NCI-H2196 treated with DMSO at 0.1 percent for 48 hours (cell line): Measurements from ENCODE around the gene IFITM2.
"Not testable (repeated sequence)": the region's sequence is repeated elsewhere in the genome, so short reads cannot be mapped to it uniquely, and the experiment has no call there.

Experiments used
- DNase-seq: peaks from one replicate; lab custom pipeline; 2025; ENCODE audit not compliant: unreplicated experiment; lab: John Stamatoyannopoulos, UW

Gene IFITM2

DNA sequence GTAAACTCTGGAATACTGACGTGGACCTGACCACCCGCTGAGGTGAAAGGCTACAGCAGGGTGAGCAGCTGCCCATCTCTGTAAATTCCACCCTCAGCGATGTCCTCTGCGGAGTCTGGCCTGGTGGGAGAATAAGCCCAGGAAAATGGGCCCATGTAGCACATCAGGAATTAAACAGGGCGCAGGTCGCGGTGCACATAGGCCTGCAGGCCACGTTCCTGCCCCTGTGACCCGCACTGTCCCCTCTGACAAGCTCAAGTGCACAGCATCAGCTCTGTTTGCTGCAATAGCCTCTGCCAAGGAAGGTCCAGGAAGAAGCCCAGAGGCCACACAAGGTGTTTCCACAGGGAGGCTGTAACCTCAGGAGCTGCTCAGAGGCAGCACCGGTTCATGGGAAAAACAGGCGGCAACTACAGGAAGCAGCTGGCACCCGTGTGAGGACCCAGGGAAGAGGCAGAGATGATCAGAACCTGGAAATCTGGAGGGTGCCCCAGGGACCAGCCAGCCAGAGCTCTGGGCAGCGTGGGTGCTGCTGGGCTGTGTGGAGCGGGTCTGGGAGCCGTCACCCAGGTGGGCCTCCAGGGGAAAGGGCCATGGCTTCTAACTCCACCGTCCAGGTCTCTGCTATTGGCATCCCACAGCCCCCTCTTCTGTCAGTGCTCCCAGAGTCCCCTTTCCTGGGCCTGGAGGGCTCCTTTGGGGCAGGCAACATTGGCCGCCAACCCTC is 808 bp upstream of the IFITM2 start:
- DNase-seq = no peak

GRCh38 chr11:308740-309665 is 1.4 kb downstream of the IFITM2 start:
- not testable (repeated sequence) for DNase-seq

DNA sequence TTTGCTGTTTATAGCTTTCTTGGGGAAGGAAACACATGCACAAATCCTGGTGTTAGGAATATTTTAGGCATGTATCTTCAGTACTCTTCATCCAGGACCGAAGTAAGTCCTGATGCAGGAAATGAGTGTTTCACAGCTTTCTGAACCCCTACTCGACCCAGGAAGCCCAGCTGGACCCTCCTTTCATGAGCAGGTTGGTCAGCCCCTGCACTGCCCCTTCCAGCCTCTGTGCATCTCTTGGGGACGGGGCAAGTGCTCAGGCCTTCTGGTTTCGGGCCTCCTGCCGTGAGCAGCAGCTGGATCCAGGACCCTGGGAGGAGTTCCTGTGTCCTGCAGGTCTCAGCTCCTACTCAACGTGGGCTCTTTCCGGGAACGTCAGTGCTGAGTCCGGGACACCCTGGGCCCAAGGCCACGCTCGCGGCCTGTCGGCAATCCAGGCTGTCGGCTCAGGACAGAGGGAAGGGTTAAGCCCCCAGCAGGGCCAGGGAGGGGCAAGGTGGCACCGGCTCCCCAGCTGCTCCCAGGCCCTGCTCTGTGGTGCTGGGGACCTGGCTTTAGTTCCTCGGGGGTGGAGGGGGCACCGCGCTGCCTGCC is 2.5 kb downstream of the IFITM2 start:
- DNase-seq = not testable (repeated sequence)

GRCh38 chr11:311013-311748 is 3.6 kb downstream of the IFITM2 start:
- not testable (repeated sequence) for DNase-seq

DNA sequence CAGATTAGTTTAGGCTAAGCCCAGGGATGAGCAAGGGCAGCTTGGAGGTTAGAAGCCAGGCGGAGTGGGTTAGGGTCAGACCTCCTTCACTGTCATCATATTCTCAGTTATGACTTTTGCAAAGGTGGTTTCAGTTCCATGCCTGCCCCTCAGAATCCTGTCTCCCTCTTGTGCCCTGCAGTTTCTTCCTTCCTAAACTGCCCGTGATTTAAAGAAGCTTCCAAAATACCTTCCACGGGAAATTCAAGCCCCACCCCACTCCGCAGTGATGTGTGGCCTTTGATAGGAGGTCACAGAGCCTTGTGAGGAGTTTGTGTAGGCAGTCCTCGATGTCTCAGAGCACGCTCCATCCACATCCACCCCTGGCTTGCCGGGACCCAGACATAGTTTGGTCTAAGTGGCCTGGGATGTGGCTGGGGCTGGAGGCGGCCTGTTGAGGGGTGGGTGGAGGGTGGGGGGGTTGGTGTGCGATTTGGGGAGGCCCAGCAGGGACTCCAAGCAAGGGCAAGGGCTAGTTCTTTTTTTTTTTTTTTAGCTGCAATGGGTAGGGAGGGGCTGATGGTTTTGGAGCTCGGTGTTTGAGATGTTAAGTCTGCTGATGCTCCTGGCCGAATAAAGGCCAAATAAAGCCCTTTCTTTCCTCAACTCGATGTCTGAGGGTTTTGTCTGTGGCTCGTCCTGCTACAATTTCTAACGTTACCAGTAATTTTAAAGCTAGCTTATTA is 4.6 kb downstream of the IFITM2 start:
- no peak for DNase-seq

- no peak for DNase-seq
Observed at GRCh38 chr11:313304-313786, 5.7 kb downstream of the IFITM2 start.

DNA sequence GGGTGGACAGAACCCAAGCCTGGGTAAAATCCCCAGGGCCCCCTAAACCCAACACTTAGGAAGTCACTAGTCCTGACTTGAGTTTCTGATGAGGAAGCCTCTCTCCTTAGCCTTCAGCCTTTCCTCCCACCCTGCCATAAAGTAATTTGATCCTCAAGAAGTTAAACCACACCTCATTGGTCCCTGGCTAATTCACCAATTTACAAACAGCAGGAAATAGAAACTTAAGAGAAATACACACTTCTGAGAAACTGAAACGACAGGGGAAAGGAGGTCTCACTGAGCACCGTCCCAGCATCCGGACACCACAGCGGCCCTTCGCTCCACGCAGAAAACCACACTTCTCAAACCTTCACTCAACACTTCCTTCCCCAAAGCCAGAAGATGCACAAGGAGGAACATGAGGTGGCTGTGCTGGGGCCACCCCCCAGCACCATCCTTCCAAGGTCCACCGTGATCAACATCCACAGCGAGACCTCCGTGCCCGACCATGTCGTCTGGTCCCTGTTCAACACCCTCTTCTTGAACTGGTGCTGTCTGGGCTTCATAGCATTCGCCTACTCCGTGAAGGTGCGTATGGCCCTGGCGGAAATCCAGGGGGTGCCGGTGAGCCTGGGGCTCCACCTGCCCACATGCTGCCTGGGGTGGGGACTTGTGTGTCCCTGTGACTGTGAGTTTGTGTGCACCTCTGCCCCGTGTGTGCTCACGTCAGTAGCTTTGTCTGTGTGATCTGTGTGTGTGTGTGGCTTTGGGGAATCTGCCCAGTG is 6.4 kb downstream of the IFITM2 start, which contains the start of gene IFITM1:
IFITM1 (plus strand) TSS at position 254 of the 767 bp plus-strand sequence; CDS start at position 385, 131 bp downstream.
- DNase-seq = no peak

DNA sequence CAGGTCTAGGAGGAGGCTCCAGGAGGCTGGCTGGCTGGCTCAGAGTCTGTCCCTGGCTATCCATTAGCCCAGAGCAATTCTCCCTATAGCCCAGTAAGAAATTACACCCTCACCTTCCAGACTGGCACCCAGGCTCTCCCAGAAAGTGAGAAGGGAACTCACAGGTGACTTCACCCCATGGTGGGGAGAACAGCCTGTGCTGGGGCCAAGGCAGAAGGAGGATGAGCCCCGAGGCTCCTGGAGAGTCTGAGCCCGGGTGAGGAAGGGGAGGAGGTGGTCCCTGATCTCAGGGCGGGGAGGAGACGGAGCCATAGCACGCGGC is 6.9 kb downstream of the IFITM2 start:
- DNase-seq = not testable (repeated sequence)

DNA sequence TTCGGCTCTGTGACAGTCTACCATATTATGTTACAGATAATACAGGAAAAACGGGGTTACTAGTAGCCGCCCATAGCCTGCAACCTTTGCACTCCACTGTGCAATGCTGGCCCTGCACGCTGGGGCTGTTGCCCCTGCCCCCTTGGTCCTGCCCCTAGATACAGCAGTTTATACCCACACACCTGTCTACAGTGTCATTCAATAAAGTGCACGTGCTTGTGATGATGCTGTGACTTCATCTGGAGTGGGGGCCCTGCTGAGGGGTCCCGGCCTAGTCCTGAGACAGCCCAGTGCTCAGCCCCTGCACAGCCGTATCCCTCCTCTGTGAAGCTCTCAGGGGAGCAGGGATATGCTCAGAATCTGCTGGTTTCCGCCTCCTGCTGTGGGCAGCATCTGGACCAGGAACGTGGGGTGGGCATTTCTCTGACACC is 7.5 kb downstream of the IFITM2 start:
- DNase-seq = no peak

GRCh38 chr11:315516-315994 is 7.9 kb downstream of the IFITM2 start:
- DNase-seq = no peak

DNA sequence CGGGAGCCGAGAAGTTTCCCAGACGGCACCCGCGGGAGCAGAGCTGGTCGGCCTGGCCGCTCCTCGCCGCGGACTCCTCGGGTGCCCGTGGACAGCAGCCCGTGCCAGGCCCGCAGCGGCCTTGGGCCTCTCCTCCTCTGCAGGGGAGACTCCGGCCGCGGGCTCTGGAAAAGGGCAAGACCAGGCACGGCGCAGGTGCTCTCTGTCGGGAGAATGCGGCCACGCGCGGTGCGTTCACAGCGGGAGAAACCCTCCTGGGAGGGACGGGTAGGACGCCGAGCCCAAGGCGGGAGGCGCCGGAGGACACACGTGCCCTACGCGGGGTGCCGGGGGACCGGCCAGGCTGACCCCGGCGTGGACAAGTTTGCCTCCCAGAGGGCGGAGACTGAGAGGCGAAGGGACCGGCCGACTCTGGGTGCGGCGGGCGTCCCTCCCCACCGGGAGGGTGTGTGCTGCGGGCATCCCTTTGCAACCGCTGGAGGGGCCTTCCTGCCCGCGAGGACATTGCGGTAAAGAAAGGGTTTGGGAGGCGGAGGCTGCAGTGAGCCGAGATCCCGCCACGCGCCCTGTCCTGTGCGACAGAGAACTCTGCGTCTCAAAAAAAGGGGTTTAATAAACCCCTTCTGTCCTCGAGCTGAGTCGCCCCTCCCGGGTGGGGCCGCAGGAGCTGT is 8.6 kb downstream of the IFITM2 start:
- DNase-seq = no peak

DNA sequence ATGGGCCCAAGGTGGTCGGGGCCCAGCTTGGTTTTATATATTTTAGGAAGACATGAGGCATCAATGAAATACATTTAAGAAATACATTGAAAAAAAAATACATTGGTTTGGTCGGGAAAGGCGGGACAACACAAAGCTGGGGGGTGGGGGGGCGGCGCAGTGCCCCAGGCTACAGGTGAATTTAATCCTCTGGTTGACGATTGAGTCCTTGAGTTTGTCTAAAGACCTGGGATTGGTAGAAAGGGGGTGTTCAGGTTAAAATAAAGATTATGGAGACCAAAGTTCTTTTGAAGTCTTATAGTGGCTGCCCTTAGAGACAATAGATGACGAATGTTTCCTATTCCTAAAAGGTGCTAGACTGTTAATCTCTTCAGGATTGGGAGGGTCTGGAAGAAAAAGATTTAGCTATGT is 9.3 kb downstream of the IFITM2 start:
- DNase-seq = no peak

DNA sequence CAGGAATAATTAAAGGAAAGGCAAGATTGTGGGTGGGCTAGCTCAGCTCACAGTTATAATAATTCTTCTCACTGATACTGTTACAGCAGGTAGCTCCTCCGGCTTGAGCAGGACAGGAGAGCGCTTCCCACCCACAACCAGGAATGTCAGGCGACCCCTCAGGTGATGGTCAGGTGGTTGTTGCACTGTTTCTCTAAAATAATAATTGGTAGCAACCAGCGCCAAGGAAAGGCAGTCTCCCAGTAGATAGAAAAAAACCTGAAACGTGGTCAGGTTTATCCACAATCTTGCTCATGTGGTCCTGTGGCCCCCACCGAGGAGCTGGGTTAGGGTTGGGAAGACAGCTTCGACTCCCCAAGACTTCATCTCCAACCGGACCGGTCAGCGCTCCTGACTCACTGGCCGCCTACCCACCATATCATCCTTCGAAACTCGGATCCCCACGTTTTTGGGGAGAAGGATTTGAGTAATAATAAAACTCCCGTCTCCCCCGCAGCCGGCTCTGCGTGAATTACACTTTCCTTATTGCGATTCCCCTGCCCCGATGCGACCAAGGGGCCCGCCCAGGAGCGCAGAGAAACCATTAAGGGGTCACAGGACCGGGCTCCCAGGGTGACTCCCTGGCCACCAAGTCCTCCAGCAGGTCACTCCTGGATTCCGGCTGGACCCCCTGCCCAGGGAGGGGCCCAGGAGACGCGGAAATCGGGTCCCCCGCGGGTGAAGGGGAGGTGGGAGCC is 10.2 kb downstream of the IFITM2 start:
- not testable (repeated sequence) for DNase-seq

DNA sequence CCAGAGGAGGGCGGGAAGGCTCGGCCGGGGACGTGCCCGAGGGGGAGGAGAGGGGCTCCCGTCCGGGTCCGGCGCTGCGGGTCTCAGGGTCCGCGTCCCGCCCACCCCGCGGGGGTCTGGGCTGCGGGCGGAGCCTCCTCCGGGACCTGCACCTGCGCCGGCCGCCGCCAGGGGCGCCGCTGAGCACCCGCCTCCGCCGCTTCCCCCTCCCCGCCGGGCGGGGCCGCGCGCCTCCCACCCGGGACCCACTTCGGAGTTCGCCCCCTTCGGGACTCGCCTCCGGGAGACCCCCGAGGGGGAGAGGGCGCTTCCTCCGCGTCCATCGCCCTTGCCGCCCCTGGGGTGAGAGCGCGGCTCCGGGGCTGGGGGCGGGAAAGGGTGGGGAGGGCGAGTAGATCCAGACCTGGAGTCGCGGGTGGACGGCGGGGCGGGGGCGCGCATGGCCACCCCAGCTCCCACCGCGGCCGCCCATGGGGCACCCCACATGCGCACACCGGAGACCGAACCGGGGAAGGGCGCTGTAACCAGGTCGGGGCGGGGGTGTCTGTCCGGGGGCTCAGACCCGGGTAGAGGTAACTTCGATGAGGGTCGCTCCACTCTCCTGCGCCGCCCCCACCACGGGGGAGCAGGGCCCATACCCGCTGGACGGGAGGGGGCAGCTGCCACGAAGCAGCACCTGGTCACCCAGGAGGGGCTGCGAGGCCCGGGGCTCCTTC is 10.9 kb downstream of the IFITM2 start:
- not testable (repeated sequence) for DNase-seq

DNA sequence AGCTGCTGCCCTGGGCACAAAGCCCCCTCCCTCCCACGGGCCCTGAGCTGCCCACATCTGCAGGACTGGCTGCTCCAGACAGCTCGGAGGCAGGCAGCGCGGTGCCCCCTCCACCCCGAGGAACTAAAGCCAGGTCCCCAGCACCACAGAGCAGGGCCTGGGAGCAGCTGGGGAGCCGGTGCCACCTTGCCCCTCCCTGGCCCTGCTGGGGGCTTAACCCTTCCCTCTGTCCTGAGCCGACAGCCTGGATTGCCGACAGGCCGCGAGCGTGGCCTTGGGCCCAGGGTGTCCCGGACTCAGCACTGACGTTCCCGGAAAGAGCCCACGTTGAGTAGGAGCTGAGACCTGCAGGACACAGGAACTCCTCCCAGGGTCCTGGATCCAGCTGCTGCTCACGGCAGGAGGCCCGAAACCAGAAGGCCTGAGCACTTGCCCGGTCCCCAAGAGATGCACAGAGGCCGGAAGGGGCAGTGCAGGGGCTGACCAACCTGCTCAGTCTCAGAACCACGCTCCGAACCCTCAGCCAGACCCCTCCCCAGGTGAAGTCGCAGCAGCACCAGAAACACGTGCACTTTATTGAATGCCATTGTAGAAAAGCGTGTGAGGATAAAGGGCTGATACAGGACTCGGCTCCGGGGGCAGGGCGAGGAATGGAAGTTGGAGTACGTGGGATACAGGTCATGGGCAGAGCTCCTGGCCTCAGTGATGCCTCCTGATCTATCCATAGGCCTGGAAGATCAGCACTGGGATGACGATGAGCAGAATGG is 11.7 kb downstream of the IFITM2 start:
- not testable (repeated sequence) for DNase-seq

- not testable (repeated sequence) for DNase-seq
Observed at GRCh38 chr11:319888-320273, 12.3 kb downstream of the IFITM2 start.

DNA sequence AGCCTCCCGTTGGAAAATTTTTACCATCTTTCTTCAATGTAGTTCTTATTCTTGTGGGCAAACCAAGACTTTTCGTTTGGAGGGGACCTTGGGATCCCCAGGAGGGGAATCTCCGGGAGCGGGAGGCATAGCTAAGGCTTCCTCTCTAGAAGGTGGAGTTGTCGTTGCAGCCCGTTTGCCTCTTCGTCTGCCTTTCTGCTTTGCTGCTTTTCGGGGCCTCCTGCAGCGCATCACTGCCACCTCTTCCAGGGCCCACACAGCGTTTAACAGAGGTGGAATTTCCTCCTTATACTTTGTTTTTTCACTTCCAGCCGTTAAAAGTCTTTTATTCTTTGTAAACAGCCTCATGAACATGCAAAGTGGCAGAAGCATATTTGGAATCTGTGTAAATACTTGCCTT is 16.5 kb downstream of the IFITM2 start:
- no peak for DNase-seq
